T follicular helper cell (primary cell): ENCODE data around the gene C2CD2.

Experiments used
- DNase-seq: peaks from one replicate; pipeline ENCODE4 v3.0.0-alpha.2; 2020; ENCODE audit warnings: low read depth

Gene C2CD2

GRCh38 chr21:41846033-41846317 is 107.8 kb downstream of the C2CD2 start:
- DNase-seq: no peak

GRCh38 chr21:41845310-41846032 is 108.3 kb downstream of the C2CD2 start:
- no peak for DNase-seq

GRCh38 chr21:41843584-41843983 is 110.2 kb downstream of the C2CD2 start:
- DNase-seq: no peak

- DNase-seq: no peak
These were observed 112.9 kb downstream of the C2CD2 start for GRCh38 chr21:41840880-41841279.

GRCh38 chr21:41839387-41840000 is 114.3 kb downstream of the C2CD2 start:
- no peak for DNase-seq

GRCh38 chr21:41837756-41838297 is 116.0 kb downstream of the C2CD2 start:
- no peak for DNase-seq

- DNase-seq: no peak
These were observed 117.4 kb downstream of the C2CD2 start for GRCh38 chr21:41836166-41837015.

- no peak for DNase-seq
These were observed 118.1 kb downstream of the C2CD2 start for GRCh38 chr21:41835711-41836154.
